NCI-H446 treated with DMSO at 0.1 percent for 48 hours (cell line): ENCODE results near the gene AHI1.
"Not testable (repeated sequence)": the region's sequence is repeated elsewhere in the genome, so short reads cannot be mapped to it uniquely, and the experiment has no call there.

Experiments used
- DNase-seq: peaks from one replicate; lab custom pipeline; 2025; lab: John Stamatoyannopoulos, UW

The AHI1 gene

DNA sequence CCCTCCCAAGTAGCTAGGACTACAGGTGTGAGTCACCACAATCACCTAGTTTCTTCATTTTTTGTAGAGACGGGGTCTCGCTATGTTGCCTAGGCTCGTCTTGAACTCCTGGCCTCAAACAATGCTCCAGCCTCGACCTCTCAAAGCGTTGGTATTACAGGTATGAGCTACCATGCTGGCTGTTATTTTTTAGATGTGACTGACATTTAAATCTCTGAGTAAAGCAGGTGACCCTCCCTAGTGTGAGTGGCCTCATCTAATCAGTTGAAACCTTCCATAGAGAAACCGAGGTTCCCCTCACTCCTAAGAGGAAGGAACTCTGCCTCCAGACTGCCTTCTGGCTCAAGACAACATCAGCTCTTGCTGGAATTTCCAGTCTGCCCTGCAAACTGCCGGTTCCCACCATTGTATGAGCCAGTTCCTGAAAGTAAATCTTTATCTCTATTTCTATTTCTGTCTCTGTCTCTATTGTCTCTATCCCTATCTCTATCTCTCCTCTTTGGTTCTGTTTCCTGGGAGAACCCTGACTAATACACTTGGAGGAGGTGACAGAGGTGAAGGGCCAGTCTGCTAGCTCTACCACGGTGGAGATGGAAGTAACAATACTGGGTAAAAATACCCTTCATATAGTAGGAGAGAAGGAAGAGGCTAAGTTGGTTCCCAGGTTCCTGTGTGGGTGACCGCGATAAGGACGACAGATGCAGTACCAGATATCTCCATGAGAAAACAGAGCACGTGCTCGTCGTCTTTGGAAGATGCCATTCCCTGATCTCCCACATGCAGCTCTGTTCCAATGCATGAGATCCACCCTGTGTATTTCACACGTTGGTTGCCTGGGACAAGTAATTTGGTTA is 235.4 kb downstream of the AHI1 start:
- no peak for DNase-seq

GRCh38 chr6:135260612-135261011 is 236.9 kb downstream of the AHI1 start:
- DNase-seq: no peak

- DNase-seq: no peak
Observed at GRCh38 chr6:135258970-135259369, 238.6 kb downstream of the AHI1 start.

DNA sequence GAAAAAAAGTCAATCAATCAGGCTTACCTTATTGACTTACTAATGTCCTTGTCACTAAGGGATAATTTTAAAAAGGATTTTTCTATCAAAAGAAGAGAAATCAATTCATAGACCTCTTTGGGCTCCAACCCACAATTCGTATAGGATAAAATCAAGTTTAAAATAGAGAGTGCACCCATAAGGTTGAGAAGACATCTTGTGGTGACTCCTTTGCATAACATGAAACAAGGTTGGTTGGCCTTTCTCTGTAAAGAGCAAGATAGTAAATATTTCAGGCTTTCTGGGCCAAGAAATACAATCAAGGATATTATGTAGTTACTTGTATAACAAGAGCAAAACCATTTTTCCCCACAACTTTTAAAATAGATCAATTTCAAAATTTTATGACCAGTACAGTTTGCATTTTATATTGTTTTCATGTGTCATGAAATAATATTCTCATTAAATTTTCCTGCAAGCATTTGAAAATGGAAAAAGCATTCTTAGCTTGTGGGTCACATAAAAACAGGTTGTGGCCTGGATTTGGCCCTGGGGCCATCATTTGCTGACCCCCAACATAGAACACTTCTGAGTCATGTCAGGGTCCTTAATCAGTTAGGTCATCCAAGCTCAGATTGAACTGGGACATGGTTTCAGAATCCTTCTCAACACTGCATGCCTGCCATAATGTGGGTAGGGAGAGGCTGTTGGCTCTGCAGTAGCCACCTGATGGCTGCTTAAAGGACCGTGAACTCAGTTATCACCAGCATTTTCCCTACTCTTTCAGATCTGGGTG is 239.7 kb downstream of the AHI1 start:
- no peak for DNase-seq

GRCh38 chr6:135256866-135257265 is 240.7 kb downstream of the AHI1 start:
- no peak for DNase-seq

GRCh38 chr6:135254471-135254870 is 243.1 kb downstream of the AHI1 start:
- no peak for DNase-seq

- DNase-seq: no peak
Observed at GRCh38 chr6:135251498-135252441, 245.8 kb downstream of the AHI1 start.

DNA sequence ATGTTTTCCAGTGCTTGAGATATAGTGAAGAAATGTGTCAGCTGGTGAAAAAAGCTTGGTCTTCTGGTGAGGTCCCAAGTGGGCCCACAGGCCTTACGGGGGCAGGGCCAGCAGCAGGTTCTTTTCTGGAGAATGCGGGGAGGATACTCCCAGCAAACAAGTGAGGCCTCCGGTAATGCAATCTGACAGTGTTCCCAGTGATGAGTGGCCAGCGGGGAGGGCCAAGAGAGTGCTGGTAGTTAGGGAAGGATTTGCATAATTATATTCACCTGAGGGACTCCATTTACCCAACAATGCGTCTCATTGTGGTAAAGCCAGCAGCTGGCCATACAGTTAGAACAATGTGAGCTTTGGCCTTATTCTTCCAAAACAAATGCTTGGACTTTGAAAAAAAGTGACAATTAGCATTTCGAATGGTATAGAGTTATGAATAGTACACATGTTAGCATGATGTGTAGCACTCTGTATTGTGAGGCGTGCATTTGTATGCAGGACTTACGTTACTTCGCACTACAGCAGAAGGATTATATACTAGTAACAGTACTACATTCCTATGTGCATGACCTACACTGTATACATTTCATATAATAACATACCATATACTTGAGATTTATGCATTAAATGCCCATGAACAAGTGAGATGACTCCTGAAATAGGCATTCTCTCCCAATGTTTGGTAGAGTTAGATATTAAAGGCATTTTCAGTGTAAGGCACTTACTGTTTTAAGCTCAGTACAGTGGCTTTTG is 246.6 kb downstream of the AHI1 start:
- no peak for DNase-seq

DNA sequence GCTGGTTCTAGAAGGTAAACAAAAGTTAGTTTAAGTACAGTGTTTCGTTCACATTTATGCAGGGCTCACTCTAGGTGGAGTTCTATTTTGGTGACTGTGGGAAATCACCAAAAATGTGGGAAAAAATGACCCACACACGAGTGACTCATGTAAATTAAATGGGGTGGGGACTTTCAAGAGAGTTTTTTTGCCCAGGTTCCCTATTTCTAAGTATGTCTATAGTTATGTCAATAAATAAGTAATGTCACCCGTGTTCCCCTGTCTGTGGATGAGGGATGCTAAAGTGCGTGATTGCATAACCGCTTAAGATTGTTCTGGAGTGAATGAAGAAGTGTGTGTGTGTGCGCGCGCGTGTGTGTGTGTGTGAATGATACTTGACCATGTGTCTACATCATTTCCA is 247.3 kb downstream of the AHI1 start:
- no peak for DNase-seq

GRCh38 chr6:135246412-135247012 is 251.0 kb downstream of the AHI1 start:
- not testable (repeated sequence) for DNase-seq

GRCh38 chr6:135244805-135245204 is 252.7 kb downstream of the AHI1 start:
- DNase-seq: no peak

DNA sequence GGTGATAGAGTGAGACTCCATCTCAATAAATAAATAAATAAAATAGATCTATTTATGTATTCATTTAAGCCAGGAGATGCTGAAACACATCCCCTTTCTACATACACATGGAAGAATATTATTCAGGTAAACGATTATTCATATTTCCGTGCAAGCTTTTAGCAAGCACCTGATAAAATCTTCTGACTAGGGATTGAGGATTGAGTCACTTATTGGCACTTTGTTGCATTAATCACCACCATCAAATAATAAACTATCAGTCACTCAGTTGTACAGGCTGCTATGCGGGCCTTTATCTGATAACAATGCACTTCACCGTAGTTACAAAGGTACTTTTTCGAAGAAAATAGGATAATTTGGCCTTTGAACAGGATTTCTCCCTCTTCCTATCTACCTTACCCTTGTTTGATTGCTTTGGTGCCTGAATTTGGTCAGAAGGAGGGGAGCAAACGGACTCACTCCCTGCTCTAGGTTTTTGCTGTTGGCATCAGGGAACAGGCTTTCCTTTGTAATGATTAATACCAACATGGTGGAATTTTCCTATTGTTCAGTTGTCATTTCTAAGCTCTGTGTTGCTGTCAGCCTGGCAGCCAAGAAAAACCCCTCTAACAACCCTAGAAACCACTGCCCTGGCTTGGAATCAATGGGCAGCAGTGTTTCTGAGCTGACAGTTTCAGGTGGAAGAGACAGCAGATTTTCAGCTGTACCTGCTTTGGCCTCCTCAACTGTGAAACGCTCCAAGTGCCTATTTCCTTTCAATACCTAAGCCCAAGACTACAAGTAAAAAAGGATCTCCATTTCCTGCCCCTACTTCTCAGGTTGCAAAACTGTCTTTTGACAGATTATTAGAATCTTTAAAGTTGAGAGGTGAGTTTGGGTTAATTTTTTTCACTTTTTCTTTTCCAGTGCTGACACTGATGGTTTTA is 253.4 kb downstream of the AHI1 start:
- DNase-seq: no peak

DNA sequence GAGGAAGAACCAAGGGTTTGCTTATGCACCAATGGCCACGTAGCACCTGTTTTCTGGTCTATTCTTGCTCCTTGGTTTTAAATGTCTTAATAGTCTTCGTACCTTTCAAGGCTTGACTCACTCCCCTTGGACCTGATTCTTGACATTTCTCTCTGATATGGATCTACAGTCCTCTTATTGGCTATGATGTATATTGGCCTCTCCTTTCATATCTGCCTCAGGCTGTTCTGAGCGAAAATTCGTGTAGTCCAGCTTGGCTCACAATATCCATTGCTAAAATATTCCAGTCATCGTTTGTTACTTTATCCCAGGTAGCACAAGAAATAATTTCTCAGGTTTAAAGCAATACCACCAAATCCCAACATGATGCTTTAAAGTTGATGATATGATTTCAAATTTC is 256.8 kb downstream of the AHI1 start:
- DNase-seq: no peak

GRCh38 chr6:135236732-135237131 is 260.8 kb downstream of the AHI1 start:
- no peak for DNase-seq

DNA sequence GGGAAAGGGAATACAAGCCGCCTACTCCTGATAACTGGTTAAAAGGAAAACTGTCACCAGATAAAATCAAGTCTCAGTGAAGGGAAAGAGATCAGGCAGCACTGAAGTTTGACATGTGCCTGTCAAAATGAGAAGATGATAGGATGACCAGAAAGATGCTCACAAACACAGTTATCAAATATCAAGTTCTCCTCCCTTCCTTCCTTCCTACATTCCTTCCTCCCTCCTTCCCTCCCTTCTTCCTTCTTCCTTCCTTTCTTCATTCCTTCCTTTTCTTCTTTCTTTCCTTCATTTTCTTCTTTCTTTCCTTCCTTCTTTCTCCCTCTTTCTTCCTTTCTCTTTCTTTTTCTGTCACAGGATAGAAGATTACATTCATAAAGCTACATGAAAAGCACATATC is 261.2 kb downstream of the AHI1 start:
- no peak for DNase-seq

DNA sequence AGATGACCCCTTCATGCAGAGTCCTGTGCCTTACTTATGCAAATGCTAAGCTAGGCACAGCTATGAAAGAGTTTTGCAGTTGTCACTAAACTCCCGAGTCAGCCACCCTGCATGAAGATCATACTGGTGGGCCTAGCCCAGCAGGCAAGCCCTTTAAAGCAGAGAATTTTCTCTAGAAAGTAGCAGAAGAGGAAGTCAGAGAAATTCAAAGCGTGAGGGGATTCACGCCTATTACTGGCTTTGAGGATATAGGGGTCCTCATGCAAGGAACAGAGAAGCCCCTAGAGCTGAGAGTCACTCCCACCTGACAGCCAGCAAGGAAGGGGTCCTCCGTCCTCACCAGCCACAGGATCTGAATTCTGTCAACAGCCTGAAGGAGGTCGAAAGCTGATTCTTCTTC is 261.8 kb downstream of the AHI1 start:
- DNase-seq: no peak

GRCh38 chr6:135234492-135234780 is 263.1 kb downstream of the AHI1 start:
- DNase-seq: no peak

DNA sequence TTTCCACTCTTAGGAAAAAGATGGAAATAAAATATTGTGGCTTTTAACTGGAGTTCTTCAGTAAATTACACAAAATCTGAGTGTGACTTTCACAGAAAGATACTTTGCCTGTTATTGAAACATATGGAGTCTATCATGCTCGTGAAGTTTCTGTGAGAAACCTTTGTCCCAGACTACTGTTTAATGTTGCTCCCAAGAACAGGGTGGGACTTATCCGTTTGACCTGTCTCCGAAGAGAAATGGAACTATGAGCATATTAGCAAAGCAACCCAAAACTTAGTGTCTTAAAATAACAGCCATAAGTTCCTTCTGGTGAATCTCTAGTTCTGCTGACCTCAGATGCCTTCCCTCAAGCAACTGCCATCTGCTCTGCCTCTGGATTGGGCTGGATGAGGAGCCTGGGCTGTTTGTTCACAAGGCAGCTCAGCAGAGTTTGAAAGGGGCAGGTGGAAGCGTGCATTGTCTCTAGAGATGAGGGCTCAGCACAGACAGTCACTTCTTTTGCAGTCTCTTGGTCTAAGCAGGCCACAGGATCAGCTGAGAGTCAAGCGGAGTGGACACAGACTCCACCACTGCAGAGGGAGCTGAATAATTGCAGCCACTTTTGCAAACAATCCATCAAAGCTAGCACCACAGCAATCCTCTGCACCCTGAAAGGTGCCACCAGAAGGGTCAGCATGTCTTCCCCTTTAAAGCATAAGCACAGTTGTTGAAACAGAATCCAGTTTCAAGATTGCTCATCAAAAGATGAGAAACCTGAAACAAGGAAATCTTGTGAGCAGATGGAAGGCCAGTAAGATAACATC is 263.7 kb downstream of the AHI1 start:
- no peak for DNase-seq
